Neuron (in vitro differentiated cells): ENCODE measurements around the gene MREG.
"Not testable (repeated sequence)": the region's sequence is repeated elsewhere in the genome, so short reads cannot be mapped to it uniquely, and the experiment has no call there.

Experiments used
- H2AFZ ChIP-seq: one replicate; pipeline ENCODE4 v1.6.1; 2013; ENCODE audit warnings: low read depth, mild to moderate bottlenecking, inconsistent platforms, low read length, moderate library complexity
- H3K27me3 ChIP-seq: one replicate; pipeline ENCODE4 v1.6.1; 2013; ENCODE audit warnings: low read length; ENCODE audit not compliant: insufficient read depth
- H3K36me3 ChIP-seq: one replicate; pipeline ENCODE4 v1.6.1; 2013; ENCODE audit warnings: low read length; ENCODE audit not compliant: insufficient read depth
- H3K4me1 ChIP-seq: one replicate; pipeline ENCODE4 v1.6.1; 2013; ENCODE audit warnings: low read length; ENCODE audit not compliant: insufficient read depth
- H3K4me3 ChIP-seq: 2 replicates; pipeline ENCODE4 v1.5.1; 2013; ENCODE audit warnings: mild to moderate bottlenecking, low read length, moderate library complexity
- H3K9me3 ChIP-seq: one replicate; pipeline ENCODE4 v1.6.1; 2013; ENCODE audit warnings: low read length

MREG gene

DNA sequence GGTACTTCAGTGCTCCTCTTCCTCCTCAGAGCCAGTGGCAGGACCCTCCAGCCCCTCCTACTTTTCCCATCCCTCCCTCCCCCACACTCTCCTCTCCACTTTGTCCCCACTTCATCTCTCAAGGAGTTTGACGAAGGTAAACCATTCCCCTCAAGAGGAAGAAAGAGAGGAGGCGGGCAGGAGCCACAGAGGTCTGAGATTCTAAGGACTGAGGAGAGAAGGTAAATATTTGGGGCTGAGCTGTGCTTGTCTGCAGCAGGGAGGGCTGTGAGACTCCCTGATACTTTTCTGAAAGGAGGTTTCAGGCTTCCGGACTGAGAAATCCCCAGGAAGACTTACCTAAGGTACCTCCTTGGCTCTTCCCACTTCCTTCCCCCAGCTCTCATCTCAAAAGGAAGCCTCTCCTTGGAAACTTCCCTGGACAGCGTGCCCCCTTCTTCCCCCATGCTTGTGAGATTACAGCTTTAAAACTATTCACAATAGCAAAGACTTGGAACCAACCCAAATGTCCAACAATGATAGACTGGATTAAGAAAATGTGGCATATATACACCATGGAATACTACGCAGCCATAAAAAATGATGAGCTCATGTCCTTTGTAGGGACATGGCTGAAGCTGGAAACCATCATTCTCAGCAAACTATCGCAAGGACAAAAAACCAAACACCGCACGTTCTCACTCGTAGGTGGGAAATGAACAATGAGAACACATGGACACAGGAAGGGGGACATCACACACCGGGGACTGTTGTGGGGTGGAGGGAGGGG lies 55.8 kb downstream of the MREG start:
- H3K4me3 ChIP-seq, H3K4me1 ChIP-seq, H2AFZ ChIP-seq, H3K36me3 ChIP-seq, H3K27me3 ChIP-seq, H3K9me3 ChIP-seq: not testable (repeated sequence)

DNA sequence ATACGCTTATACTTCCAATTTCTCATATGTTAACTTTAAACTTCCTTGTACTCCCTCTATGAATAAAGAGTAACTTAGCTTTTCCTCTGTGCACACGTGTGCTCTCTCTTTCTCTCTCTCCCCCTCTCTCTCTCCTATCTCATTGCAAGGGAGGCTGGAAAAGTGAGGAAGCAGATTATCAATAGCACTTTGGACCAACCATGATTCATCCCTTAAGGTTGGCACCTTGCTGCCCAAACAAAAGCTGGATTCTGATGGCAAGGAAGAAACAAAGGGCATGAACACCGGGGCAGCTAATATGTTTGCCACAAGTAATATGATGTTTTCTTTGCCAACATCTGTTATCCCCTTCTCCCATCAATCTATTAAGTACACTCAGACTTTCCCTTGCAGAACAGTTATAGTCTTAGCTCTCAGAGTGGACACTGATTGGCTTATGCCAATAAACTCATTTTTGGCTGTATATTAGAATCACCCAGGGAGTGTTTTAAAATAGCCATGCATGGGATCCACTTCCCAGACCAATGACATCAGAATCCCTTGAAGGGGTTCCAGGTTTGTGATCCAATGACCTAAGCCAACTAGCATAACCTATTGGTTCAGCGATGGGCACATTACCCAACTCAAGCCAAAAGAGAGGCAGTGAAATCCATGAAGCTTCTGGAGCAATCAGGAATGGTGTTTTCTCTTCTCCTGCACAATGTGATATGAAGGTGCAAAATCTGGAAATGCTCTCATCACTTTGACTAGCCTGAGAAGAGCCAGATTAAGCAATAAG lies 60.3 kb downstream of the MREG start:
- H3K9me3 ChIP-seq, result no peaks in the 10 kb centered on the region
- H3K36me3 ChIP-seq, result no peaks in the 10 kb centered on the region
- no peaks in the 10 kb centered on the region for H3K27me3 ChIP-seq
- peaks cover 9% of the 10 kb centered on the region for H3K4me1 ChIP-seq
- no peak overlapping the region for H2AFZ ChIP-seq
- H3K4me3 ChIP-seq, result no peak overlapping the region

DNA sequence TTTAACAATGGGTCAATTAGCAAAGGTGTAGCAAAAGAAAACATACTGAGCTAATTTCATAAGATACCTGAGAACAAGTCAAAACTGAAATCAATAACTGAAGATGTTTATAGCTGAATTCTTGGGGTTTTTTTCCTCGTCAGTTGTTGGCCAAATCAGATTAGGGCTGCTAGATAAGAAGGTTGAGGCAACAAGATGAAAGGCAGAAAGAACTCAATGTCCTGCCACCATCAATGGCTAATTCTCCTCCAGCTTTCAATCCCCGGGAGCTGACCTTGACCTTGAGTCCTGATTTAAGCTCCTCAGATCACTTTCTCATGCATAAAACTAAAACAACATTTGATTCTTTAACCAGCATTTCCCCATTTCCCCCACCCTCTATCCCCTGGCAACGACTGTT lies 61.8 kb downstream of the MREG start:
- H3K9me3 ChIP-seq, result no peaks in the 10 kb centered on the region
- peaks cover 9% of the 10 kb centered on the region for H3K4me1 ChIP-seq
- no peaks in the 10 kb centered on the region for H3K27me3 ChIP-seq
- H3K4me3 ChIP-seq, result no peak overlapping the region
- no peak overlapping the region for H2AFZ ChIP-seq
- H3K36me3 ChIP-seq, result no peaks in the 10 kb centered on the region

DNA sequence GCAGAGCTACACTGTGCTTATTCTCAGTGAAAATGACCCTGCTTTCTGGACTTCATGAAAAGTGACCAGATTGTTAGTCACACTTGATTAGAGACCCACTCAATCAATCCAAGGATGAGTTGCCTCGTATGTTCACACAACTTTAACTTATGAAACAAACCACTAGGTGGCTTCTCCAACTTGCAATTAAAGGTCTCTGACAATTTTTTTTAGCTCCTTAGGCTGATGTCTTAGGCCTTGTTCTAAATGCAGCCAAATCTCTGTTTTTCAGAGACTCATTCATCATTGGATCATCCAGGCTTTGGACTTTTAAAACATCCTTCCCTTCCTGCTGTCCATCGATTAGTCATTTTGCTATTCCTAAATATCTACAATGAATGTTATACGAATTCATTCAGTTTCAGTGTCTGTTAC lies 63.4 kb downstream of the MREG start:
- Histone ChIP-seq H3K36me3 (peaks cover under 1% of the 10 kb centered on the region), H3K27me3 (no peaks in the 10 kb centered on the region), H3K4me1 (peaks cover 9% of the 10 kb centered on the region), H3K9me3 (no peaks in the 10 kb centered on the region), H2AFZ (no peak overlapping the region), H3K4me3 (no peak overlapping the region)

DNA sequence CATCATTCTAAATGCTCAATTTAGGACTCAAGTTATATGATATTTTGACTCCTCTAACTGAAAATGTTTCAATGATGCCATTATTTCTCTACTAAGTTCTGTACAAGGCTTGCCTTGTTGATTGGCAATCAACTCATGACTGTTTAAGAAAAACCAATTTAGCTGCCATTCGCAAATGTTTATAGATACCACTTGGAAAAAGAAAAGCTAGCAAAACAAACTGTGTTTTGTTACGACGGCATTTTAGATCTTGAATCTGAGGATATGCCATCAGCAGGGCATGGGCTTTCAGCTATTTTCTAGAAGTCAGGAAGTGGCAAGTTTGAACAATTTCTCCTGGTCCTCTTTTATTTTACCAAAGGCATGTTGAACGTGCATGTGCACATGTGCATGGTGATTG lies 65.3 kb downstream of the MREG start:
- H3K27me3 ChIP-seq, result no peaks in the 10 kb centered on the region
- H3K4me3 ChIP-seq, result no peak overlapping the region
- no peaks in the 10 kb centered on the region for H3K9me3 ChIP-seq
- no peak overlapping the region for H2AFZ ChIP-seq
- peaks cover 9% of the 10 kb centered on the region for H3K4me1 ChIP-seq
- peaks cover 4% of the 10 kb centered on the region for H3K36me3 ChIP-seq

DNA sequence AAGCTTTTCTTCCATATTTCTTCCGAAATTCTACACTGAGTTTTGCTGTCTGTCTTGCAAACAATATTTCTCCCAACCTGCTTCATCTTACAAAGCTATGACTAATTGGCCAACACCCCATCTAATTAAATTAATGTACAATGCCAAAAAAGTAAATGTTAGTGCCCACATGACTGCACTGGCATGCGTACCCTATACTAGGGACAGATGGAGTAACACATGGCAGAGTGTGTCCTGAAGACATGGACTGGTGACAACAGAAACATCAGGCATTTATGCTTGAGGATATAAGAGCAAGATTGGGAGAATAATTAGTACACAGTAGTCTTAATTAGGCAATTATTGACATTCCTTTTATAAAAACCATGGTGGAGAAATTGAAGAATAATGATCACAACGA lies 66.8 kb downstream of the MREG start:
- no peak overlapping the region for H3K4me3 ChIP-seq
- no peaks in the 10 kb centered on the region for H3K9me3 ChIP-seq
- no peaks in the 10 kb centered on the region for H3K27me3 ChIP-seq
- peaks cover 4% of the 10 kb centered on the region for H3K36me3 ChIP-seq
- peaks cover 5% of the 10 kb centered on the region for H3K4me1 ChIP-seq
- no peak overlapping the region for H2AFZ ChIP-seq

DNA sequence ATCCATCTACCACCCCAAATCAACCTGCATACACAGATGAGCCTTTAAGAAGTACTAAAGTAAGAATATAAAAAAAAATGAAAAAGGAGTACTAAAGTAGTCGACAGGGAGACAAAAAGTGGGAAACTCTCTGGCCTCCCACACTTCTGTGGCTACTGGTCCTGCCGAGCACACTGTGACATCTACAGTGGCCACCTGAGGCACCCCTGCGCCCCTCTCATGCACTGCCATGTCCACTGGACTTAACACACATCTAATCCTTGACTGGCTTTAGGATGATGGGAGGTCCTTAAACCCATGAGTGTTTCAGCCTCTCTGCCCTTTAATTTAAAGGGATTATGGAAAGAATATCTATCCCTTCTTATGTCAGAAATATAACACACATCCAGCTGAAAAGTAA lies 71.2 kb downstream of the MREG start:
- Histone ChIP-seq H3K27me3 (no peaks in the 10 kb centered on the region), H3K36me3 (peaks cover 10% of the 10 kb centered on the region), H2AFZ (no peak overlapping the region), H3K9me3 (no peaks in the 10 kb centered on the region), H3K4me1 (peaks cover 4% of the 10 kb centered on the region), H3K4me3 (no peak overlapping the region)

DNA sequence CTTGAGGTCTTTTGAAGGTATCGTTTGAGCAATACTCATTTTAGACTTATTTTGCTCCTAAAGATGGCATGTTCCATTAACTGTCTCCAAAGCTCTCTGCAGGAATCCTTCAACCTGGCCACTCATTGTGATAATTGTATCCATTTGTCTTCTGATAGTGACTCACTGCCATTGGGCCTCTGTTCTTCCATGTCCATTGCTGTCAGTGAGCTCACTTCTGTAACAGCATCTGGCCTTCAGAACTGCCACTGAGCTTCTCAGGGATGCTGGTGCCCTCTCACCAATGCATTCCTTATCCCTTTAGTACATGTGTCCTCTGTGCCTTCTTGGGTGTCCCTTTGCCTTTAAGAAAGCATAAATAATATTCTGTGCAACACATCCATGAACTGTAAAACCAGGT lies 71.6 kb downstream of the MREG start:
- no peak overlapping the region for H3K4me3 ChIP-seq
- H3K4me1 ChIP-seq, result peaks cover 4% of the 10 kb centered on the region
- no peak overlapping the region for H2AFZ ChIP-seq
- peaks cover 10% of the 10 kb centered on the region for H3K36me3 ChIP-seq
- no peaks in the 10 kb centered on the region for H3K9me3 ChIP-seq
- no peaks in the 10 kb centered on the region for H3K27me3 ChIP-seq

DNA sequence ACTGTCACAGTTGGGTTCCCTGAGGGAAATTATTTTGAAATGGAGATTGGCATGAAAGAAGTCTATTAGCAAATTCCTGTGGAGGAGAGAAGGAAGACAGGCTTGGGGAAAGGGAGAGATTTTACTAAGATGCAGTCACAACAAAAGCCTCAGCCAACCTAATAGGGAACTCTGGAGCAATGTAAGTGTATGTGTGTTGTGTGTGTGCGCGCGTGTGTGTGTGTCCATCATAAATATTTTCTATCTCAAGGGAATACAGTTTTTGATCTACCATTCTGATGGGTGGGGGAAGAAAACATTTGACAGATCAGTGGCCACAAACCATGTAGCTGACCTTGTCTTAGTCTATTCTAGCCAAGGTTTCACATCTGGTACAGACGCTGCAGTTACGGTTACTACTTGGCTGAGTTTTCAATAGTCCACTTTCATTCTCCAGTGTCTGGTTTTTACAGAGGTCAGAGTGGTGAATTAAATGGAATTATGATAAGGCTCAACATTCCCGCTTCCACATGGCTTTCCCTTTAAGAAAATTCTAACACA lies 72.6 kb downstream of the MREG start:
- Histone ChIP-seq H2AFZ (no peak overlapping the region), H3K27me3 (no peaks in the 10 kb centered on the region), H3K9me3 (no peaks in the 10 kb centered on the region), H3K36me3 (peaks cover 10% of the 10 kb centered on the region), H3K4me3 (no peak overlapping the region), H3K4me1 (peaks cover 4% of the 10 kb centered on the region)

DNA sequence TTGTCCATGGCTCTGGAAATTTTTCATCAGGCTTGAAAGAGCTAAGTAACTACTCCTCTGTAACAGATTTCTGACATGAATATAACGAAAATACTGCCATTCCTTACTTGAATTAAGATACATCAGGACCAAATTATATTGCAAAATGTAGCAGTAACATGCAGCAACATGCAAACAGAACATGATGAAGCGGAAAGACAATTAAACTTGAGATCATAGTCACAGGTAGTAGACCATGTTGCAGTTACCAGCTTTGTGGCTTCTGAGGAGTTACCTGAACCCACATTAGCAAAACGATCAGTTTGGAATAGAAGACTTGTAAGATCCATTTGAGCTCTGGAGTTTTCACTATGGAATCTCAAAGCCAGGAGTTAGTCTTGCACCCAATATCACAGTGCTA lies 76.2 kb downstream of the MREG start:
- Histone ChIP-seq H3K4me1 (peaks cover 4% of the 10 kb centered on the region), H3K27me3 (no peaks in the 10 kb centered on the region), H3K36me3 (peaks cover 6% of the 10 kb centered on the region), H3K9me3 (no peaks in the 10 kb centered on the region), H2AFZ (no peak overlapping the region), H3K4me3 (no peak overlapping the region)

DNA sequence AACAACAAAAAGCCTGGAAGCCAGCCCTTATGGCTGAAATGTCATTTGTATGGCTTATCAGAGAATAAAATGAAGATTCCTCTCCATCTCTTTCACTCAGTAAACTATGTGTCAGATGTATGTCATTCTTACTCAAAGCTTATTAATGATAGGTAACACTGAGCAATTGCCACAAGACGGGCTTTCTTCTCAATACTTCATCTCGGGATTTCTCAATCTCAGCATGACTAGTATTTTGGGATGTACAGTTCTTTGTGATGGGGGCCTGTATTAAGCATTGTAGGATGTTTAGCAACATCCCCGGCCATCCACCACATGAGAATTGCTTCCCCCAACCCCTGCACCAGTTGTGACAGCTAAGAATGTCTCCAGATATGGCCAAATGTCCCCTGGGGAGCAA lies 80.2 kb downstream of the MREG start:
- Histone ChIP-seq H3K4me3 (no peak overlapping the region), H3K27me3 (no peaks in the 10 kb centered on the region), H3K36me3 (no peaks in the 10 kb centered on the region), H3K4me1 (peaks cover 4% of the 10 kb centered on the region), H2AFZ (no peak overlapping the region), H3K9me3 (no peaks in the 10 kb centered on the region)

DNA sequence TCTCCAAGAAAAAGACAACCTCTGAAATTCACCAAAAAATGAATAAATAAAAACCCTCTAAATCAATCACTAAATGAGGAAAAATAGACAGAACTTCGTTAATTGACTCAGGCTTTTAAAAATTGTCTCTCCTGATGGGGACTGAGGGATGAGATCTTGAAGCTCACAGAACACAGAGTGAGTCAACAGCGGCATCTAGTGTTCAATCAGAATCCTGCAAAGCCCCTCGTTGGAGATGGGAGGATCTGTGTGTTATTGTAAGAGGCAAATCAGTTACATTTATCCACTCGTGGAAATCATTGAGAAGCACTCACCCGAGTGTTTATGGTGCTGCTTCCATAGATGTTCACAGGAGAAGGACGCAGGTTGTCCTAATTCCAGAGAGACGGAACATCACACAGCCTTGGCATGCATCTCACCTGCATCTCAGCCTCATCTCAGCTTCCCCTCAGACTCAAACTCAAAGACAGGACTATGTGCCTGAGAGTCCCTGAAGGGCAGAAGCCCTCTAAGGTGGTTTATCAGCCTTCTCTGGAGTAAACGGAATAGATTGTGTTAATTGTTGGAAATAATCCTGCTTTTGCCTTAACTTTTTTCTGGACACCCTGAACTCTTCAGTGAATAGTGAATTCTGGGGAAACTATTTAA lies 82.0 kb downstream of the MREG start:
- no peaks in the 10 kb centered on the region for H3K4me1 ChIP-seq
- no peaks in the 10 kb centered on the region for H3K27me3 ChIP-seq
- no peaks in the 10 kb centered on the region for H3K36me3 ChIP-seq
- H3K9me3 ChIP-seq, result no peaks in the 10 kb centered on the region
- no peak overlapping the region for H3K4me3 ChIP-seq
- no peak overlapping the region for H2AFZ ChIP-seq
